ENCODE data around the gene PAM.

The PAM gene

GRCh38 chr5:102922111-102922720 lies 167.1 kb downstream of the PAM start:
- no peak for DNase-seq (ENCODE audit: low spot score in 2 of 2)
- Mint-ChIP-seq H3K4me3 (no peak overlapping the region), H3K4me1 (peaks cover 5% of the 10 kb centered on the region), H3K9me3 (no peaks in the 10 kb centered on the region), H3K27ac (no peak overlapping the region), H3K36me3 (peaks cover 65% of the 10 kb centered on the region)
- ATAC-seq = no peak

GRCh38 chr5:102922799-102923477 lies 167.8 kb downstream of the PAM start:
- DNase-seq (ENCODE audit: low spot score in 2 of 2) = no peak
- no peak overlapping the region for H3K4me3 Mint-ChIP-seq
- H3K27ac Mint-ChIP-seq = no peak overlapping the region
- H3K4me1 Mint-ChIP-seq = peaks cover 5% of the 10 kb centered on the region
- no peaks in the 10 kb centered on the region for H3K9me3 Mint-ChIP-seq
- peaks cover 68% of the 10 kb centered on the region for H3K36me3 Mint-ChIP-seq
- ATAC-seq = no peak

- Mint-ChIP-seq H3K4me1 (peaks cover 7% of the 10 kb centered on the region), H3K36me3 (peaks cover 77% of the 10 kb centered on the region), H3K27ac (no peak overlapping the region), H3K9me3 (no peaks in the 10 kb centered on the region), H3K4me3 (no peak overlapping the region)
- ATAC-seq (no peak), DNase-seq (ENCODE audit: low spot score in 2 of 2) (no peak)
Observed at GRCh38 chr5:102924963-102925362, 169.9 kb downstream of the PAM start.

GRCh38 chr5:102927007-102927406 lies 171.9 kb downstream of the PAM start:
- no peak for ATAC-seq
- H3K4me1 Mint-ChIP-seq = peaks cover 8% of the 10 kb centered on the region
- no peaks in the 10 kb centered on the region for H3K9me3 Mint-ChIP-seq
- DNase-seq (ENCODE audit: low spot score in 2 of 2) = no peak
- no peak overlapping the region for H3K4me3 Mint-ChIP-seq
- H3K36me3 Mint-ChIP-seq = peaks cover 77% of the 10 kb centered on the region
- no peak overlapping the region for H3K27ac Mint-ChIP-seq

- ATAC-seq (no peak), DNase-seq (ENCODE audit: low spot score in 2 of 2) (no peak)
- H3K9me3 Mint-ChIP-seq = no peaks in the 10 kb centered on the region
- peaks cover 64% of the 10 kb centered on the region for H3K36me3 Mint-ChIP-seq
- H3K27ac Mint-ChIP-seq = peak overlapping the region; percentile 7
- peaks cover 11% of the 10 kb centered on the region for H3K4me1 Mint-ChIP-seq
- H3K4me3 Mint-ChIP-seq = no peak overlapping the region
Observed at GRCh38 chr5:102930244-102930643, 175.1 kb downstream of the PAM start.

GRCh38 chr5:102931085-102931725 lies 176.1 kb downstream of the PAM start:
- no peaks in the 10 kb centered on the region for H3K9me3 Mint-ChIP-seq
- no peak overlapping the region for H3K4me3 Mint-ChIP-seq
- DNase-seq (ENCODE audit: low spot score in 2 of 2) (no peak), ATAC-seq (no peak)
- H3K27ac Mint-ChIP-seq = no peak overlapping the region
- peaks cover 59% of the 10 kb centered on the region for H3K36me3 Mint-ChIP-seq
- peaks cover 11% of the 10 kb centered on the region for H3K4me1 Mint-ChIP-seq

GRCh38 chr5:102932781-102933180 lies 177.7 kb downstream of the PAM start:
- peaks cover 57% of the 10 kb centered on the region for H3K36me3 Mint-ChIP-seq
- ATAC-seq = no peak
- H3K27ac Mint-ChIP-seq = no peak overlapping the region
- H3K4me1 Mint-ChIP-seq = peaks cover 11% of the 10 kb centered on the region
- H3K9me3 Mint-ChIP-seq = no peaks in the 10 kb centered on the region
- no peak for DNase-seq (ENCODE audit: low spot score in 2 of 2)
- no peak overlapping the region for H3K4me3 Mint-ChIP-seq

GRCh38 chr5:102933316-102933715 lies 178.2 kb downstream of the PAM start:
- Mint-ChIP-seq H3K36me3 (peaks cover 53% of the 10 kb centered on the region), H3K4me1 (peaks cover 11% of the 10 kb centered on the region), H3K27ac (no peak overlapping the region), H3K4me3 (no peak overlapping the region), H3K9me3 (no peaks in the 10 kb centered on the region)
- ATAC-seq = no peak
- DNase-seq (ENCODE audit: low spot score in 2 of 2) = no peak

- Mint-ChIP-seq H3K27ac (no peak overlapping the region), H3K4me3 (no peak overlapping the region), H3K36me3 (peaks cover 52% of the 10 kb centered on the region), H3K9me3 (no peaks in the 10 kb centered on the region), H3K4me1 (peaks cover 11% of the 10 kb centered on the region)
- ATAC-seq = no peak
- no peak for DNase-seq (ENCODE audit: low spot score in 2 of 2)
Observed at GRCh38 chr5:102933721-102934459, 178.8 kb downstream of the PAM start.

GRCh38 chr5:102937894-102938293 lies 182.8 kb downstream of the PAM start:
- H3K27ac Mint-ChIP-seq = no peak overlapping the region
- H3K36me3 Mint-ChIP-seq = peaks cover 41% of the 10 kb centered on the region
- ATAC-seq (no peak), DNase-seq (ENCODE audit: low spot score in 2 of 2) (no peak)
- no peak overlapping the region for H3K4me3 Mint-ChIP-seq
- H3K4me1 Mint-ChIP-seq = peaks cover 3% of the 10 kb centered on the region
- H3K9me3 Mint-ChIP-seq = no peaks in the 10 kb centered on the region

- DNase-seq (ENCODE audit: low spot score in 2 of 2) (no peak), ATAC-seq (no peak)
- Mint-ChIP-seq H3K27ac (no peak overlapping the region), H3K9me3 (no peaks in the 10 kb centered on the region), H3K4me3 (no peak overlapping the region), H3K4me1 (peaks cover 5% of the 10 kb centered on the region), H3K36me3 (peaks cover 49% of the 10 kb centered on the region)
Observed at GRCh38 chr5:102941111-102941510, 186.0 kb downstream of the PAM start.

GRCh38 chr5:102946414-102946813 lies 191.3 kb downstream of the PAM start:
- Mint-ChIP-seq H3K27ac (no peak overlapping the region), H3K9me3 (no peaks in the 10 kb centered on the region), H3K4me3 (no peak overlapping the region), H3K36me3 (peaks cover 81% of the 10 kb centered on the region), H3K4me1 (peaks cover 5% of the 10 kb centered on the region)
- peak; percentile 83 for ATAC-seq
- no peak for DNase-seq (ENCODE audit: low spot score in 2 of 2)

- ATAC-seq (no peak), DNase-seq (ENCODE audit: low spot score in 2 of 2) (no peak)
- H3K4me3 Mint-ChIP-seq = no peak overlapping the region
- no peaks in the 10 kb centered on the region for H3K9me3 Mint-ChIP-seq
- peaks cover 85% of the 10 kb centered on the region for H3K36me3 Mint-ChIP-seq
- no peak overlapping the region for H3K27ac Mint-ChIP-seq
- peaks cover 5% of the 10 kb centered on the region for H3K4me1 Mint-ChIP-seq
Observed at GRCh38 chr5:102946971-102947370, 191.9 kb downstream of the PAM start.

- Mint-ChIP-seq H3K36me3 (peaks cover 63% of the 10 kb centered on the region), H3K4me3 (no peak overlapping the region), H3K4me1 (no peaks in the 10 kb centered on the region), H3K27ac (no peak overlapping the region), H3K9me3 (no peaks in the 10 kb centered on the region)
- ATAC-seq = no peak
- no peak for DNase-seq (ENCODE audit: low spot score in 2 of 2)
Observed at GRCh38 chr5:102955488-102955887, 200.4 kb downstream of the PAM start.

- Mint-ChIP-seq H3K4me1 (no peaks in the 10 kb centered on the region), H3K27ac (no peak overlapping the region), H3K9me3 (no peaks in the 10 kb centered on the region), H3K36me3 (peaks cover 54% of the 10 kb centered on the region), H3K4me3 (no peak overlapping the region)
- DNase-seq (ENCODE audit: low spot score in 2 of 2) = no peak
- no peak for ATAC-seq
Observed at GRCh38 chr5:102956599-102956998, 201.5 kb downstream of the PAM start.

All from stimulated activated effector memory CD8-positive, alpha-beta T cell treated with anti-CD3 and anti-CD28 coated beads, Interleukin-12 subunit alpha, Interleukin-12 subunit beta, amount 100 ng/mL, for 72 hours (primary cell).